IPS-NIHi11 (cell line): ENCODE measurements around the gene CEP89.
"Not testable (repeated sequence)": the region's sequence is repeated elsewhere in the genome, so short reads cannot be mapped to it uniquely, and the experiment has no call there.

Source experiments
- DNase-seq: peaks from one replicate; pipeline ENCODE4 v3.0.0; 2012; ENCODE audit warnings: mixed read lengths, low spot score

CEP89 gene

DNA sequence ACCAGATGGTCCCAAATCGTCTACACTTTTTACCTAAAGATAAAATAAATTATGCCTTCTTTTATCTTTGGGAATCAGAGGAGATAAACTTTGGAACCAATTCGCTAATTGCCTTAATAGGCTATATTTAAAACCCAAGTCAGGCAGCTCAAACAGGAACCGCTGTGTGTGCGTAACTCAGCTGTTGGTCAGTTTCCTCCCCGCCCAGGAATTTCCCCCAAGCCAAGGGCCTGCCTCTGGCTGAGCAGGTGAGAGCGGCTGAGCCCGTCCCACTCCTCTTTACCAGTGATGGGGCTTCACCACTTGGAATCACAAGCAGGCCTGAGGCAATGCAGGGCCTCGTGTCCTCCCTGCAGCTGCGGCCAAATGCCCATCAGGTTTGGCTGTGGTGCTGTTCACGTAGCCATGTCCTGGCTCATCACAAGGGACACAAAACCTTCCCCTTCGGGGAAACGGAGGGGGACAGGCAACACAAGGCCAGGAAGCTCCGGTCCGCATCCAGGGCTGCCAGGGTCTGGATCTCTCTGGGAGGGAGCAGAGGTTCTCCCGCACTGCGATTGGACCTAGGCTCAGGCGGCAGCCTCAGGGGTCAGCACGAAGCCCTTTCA, 101.7 kb downstream of the CEP89 start:
- DNase-seq = peak; percentile 60

DNA sequence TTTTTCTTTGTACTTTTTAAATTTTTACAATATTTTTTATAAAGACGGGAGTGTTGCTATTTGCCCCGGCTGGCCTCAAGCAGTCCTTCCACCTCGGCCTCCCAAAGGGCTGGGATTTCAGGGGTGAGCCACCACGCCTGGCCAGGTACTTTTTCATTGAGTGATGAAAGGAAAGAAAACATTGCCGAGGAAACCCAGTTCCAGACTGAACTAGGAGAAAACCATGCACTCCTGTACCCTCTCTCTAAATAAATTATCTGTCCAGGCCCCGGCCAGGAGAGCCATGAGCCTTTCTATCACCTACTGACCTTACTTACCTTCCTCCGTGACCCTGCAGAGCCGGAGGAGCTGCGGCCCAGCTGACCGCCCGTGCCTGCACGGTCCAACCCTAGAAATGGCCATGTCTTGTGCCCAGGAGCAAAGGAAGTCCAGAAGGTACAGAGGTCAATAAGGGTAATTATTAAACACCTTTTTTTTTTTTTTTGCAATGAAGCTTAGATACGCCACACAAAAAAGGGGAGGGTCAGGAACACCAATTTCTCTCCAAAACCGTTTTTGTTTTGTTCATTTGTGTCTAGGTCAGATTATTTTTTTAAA, 102.3 kb downstream of the CEP89 start, which contains the start of gene SLC7A9:
Gene SLC7A9 (minus strand): TSS at position 399 of the 597 bp plus-strand sequence. CDS start 1,233 bp downstream, outside the sequence.
- DNase-seq = no peak

- DNase-seq = no peak
These were observed 103.4 kb downstream of the CEP89 start for GRCh38 chr19:32868206-32868950.

DNA sequence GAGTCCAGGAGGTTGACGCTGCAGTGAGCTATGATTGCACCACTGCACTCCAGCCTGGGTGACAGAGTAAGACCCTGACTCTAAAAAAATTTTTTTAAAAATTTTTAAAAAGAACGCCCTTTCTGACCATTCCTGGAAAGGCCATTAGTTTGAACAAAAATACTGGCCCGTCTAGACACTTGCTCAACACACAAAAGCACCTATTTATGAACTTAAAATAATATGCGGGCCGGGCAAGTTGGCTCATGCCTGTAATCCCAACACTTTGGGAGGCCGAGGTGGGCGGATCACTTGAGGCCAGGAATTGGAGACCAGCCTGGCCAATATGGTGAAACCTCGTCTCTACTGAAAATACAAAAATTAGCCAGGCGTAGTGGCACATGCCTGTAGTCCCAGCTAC, 104.3 kb downstream of the CEP89 start:
- not testable (repeated sequence) for DNase-seq

GRCh38 chr19:32866564-32867265, 105.0 kb downstream of the CEP89 start:
- DNase-seq = no peak

DNA sequence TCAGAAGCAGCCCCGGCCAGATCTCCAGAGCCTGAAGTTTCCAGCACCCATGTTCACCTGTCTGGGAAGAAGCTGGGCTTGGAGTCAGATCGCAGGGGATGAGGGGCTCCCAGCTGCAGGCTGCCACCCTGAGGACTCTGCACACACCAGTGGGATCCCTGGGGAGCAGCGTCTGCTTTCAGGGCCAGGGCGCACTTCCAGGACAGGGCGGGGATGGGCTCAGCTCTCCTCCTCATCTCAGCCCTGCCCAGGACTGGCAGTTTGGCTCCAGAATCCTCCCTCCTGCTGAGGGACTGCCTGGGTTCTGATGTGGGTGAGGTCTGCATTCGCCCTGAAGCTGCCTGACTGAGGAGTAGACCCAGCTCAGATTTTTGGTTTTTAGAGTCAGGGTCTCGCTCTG, 105.7 kb downstream of the CEP89 start:
- DNase-seq = no peak

- no peak for DNase-seq
These were observed 106.4 kb downstream of the CEP89 start for GRCh38 chr19:32865326-32865725.

GRCh38 chr19:32864318-32865007, 107.3 kb downstream of the CEP89 start:
- no peak for DNase-seq

GRCh38 chr19:32863841-32864240, 107.9 kb downstream of the CEP89 start:
- DNase-seq = no peak

- DNase-seq = no peak
These were observed 108.5 kb downstream of the CEP89 start for GRCh38 chr19:32863301-32863700.

DNA sequence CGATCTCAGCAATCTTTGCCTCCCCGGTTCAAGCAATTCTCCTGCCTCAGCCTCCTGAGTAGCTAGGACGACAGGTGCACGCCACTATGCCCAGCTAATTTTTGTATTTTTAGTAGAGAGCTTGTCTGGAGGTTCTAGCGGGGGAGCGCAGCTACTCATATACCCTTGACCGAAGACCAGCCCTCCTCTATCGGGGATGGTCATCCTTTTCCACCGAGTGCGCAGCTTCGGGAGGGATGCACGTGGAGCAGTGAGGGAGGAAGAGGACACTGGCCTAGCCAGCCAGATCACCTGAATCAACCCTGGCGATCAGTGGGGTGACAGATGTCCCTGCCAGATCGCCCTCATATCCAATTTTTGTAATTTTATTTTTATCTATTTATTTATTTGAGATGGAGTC, 109.0 kb downstream of the CEP89 start:
- no peak for DNase-seq

DNA sequence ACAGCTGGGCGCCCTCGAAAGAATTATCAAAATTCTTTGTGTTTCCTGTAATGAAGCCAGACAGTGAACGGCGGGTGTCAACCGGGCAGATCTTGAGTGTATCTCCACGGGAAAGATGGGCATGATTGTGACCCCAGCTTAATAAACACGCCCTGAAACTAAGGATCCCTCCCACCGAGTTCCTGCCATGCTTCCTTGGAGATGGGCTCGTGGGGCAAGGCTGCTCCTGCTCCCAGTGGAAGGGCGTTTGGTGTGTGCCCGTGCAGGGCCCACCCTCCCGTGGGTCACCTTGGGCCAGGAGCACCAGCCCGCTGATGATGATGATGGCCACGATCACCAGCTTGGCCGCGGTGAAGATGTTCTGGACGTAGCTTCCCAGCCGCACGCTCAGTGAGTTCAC, 109.6 kb downstream of the CEP89 start:
- DNase-seq = no peak

- DNase-seq = no peak
These were observed 110.2 kb downstream of the CEP89 start for GRCh38 chr19:32861596-32861995.

DNA sequence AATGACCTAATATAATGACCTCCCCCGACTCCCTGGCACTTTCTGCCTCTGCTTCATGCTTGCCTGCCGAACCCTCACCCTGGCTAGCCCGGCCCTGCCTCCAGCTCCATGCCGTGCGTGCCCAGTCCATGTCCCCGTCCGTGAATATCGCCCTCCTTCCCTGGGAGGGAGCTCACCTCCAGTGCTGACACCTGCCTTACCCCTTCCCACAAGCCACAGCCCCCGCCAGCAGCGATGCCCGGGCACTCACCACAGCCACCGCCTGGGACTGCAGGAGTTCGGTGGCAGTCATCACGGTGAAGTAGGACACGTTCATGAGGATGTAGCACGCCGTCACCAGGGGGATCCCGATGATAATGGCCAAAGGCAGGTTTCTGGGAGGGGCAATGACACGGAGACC, 112.2 kb downstream of the CEP89 start:
- no peak for DNase-seq

GRCh38 chr19:32858559-32858958, 113.2 kb downstream of the CEP89 start:
- no peak for DNase-seq

DNA sequence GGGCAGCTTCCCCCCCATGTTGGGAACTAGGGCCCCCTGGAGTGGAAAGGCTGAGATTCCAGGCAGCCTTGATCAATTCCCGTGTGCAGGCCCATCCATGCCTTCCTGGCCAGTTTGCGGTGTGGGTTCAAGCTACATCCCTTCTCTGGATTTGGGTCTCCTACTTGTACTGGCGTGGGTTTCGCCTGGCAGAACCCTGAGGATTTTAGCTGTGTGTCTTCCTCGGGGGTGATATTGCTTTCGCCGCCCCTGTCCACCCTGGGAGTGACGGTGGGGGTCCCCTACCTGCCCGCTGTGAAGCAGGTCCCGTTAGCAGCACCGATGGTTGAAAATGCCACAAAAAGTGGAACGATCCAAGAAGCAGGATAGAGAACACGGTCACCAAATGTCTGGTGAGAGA, 113.6 kb downstream of the CEP89 start:
- no peak for DNase-seq

DNA sequence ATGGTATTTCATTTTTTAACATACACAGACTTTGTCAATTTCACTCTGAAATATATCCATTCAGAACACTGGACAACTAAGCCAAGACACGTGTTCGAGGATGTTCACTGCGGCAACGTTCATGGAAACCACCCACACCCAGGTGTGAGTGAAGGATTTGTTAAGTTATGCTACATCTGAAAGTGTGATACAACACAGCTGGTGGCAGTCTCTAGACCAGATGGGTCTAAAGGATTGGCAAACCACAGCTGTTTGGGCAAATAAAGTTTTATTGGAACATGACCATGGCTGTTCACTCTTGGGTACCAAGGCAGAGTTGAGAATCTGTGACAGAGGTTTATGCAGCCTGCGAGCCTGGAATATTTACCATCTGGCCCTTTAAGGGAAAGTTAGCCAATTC, 114.2 kb downstream of the CEP89 start:
- DNase-seq = no peak

DNA sequence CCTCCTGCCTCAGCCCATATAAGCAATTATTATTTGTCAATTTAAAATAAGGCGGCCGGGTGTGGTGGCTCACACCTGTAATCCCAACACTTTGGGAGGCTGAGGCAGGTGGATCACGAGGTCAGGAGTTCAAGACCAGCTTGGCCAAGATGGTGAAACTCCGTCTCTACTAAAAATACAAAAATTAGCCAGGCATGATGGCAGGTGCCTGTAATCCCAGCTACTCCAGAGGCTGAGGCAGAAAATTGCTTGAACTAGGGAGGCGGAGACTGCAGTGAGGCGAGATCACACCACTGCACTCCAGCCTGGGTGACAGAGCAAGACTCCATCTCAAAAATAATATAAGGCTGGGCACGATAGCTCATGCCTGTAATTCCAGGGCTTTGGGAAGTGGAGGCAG, 114.9 kb downstream of the CEP89 start:
- DNase-seq = not testable (repeated sequence)

GRCh38 chr19:32852216-32852615, 119.5 kb downstream of the CEP89 start:
- DNase-seq = no peak

DNA sequence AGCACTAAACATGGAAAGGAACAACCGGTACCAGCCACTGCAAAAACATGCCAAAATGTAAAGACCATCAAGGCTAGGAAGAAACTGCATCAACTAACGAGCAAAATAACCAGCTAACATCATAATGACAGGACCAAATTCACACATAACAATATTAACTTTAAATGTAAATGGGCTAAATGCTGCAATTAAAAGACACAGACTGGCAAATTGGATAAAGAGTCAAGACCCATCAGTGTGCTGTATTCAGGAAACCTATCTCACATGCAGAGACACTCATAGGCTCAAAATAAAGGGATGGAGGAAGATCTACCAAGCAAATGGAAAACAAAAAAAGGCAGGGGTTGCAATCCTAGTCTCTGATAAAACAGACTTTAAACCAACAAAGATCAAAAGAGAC, 123.7 kb downstream of the CEP89 start:
- not testable (repeated sequence) for DNase-seq

DNA sequence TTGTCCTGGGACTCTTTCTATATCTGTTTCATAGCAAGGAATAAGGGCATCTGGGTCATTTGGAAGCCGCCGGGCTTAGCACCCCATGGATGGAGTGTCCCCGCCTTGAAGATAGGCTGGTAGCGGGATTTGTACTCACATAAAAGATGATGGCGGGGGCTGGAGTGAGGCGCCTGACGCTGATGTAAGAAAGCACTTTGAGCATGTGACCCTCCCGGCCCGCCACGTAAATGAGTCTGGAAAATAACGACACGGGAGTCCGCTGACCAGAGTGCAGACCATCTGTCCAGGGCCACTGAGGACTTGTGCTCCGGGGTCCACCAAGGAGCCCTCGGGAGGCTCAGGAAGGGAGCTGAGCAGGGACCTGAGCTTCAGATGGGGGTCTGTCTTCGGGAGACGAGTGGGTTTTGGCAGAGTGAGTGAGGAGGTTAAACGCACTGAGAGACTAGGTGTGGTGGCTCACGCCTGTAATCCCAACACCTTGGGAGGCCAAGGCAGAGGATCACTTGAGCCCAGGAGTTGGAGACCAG, 128.0 kb downstream of the CEP89 start:
- no peak for DNase-seq

- no peak for DNase-seq
These were observed 129.7 kb downstream of the CEP89 start for GRCh38 chr19:32842061-32842460.
